ENCODE measurements around the gene BEST1. TPM values are rescaled to one million over a fixed set of nuclear protein-coding genes. Genes with fewer than 3 reads are reported as not detected.
"Not testable (repeated sequence)": the region's sequence is repeated elsewhere in the genome, so short reads cannot be mapped to it uniquely, and the experiment has no call there.

BEST1 gene
- total RNA-seq, 5 donors from 2014 or later (not counting 1 experiment from before 2014, with no cell fraction given), result 0.07 to 0.23 (median 0.13) TPM; not detected in 2

GRCh38 chr11:62002283-62002682, 52.1 kb downstream of the BEST1 start:
- H3K27me3 ChIP-seq (replicated peaks in 1 of 2; ENCODE audit: control insufficient read depth in 2 of 2, extremely low read depth in 1 of 2, insufficient read depth in 2 of 2, low read length in 1 of 2); H3K9me3 ChIP-seq; H3K4me1 ChIP-seq (ENCODE audit: control insufficient read depth in 1 of 2, extremely low read depth in 1 of 2, insufficient read depth in 2 of 2, low read length in 2 of 2); H3K4me1 Mint-ChIP-seq; H3K4me3 Mint-ChIP-seq; DNase-seq; ATAC-seq (replicated peaks in 1 of 4); H3K27ac ChIP-seq (ENCODE audit: low read length); CTCF ChIA-PET; H3K27ac Mint-ChIP-seq; H3K4me3 ChIP-seq (ENCODE audit: control insufficient read depth in 1 of 2, extremely low read depth in 1 of 2, low read length in 1 of 2); POLR2A ChIA-PET; H3K27me3 Mint-ChIP-seq; H3K36me3 ChIP-seq (ENCODE audit: control insufficient read depth in 2 of 2, extremely low read depth in 1 of 2, insufficient read depth in 1 of 2, low read length in 1 of 2): not testable (repeated sequence)
- peaks cover 0 to 13% (median 10%) of the 10 kb centered on the region in 3 donors for H3K9me3 Mint-ChIP-seq
- H3K36me3 Mint-ChIP-seq, result peaks cover 14% of the 10 kb centered on the region
- WGBS (ENCODE audit: insufficient coverage), result 100% methylated on average over 6 of the region's 8 CpGs

- H3K27ac Mint-ChIP-seq, result no peak overlapping the region
- no peaks in the 10 kb centered on the region for H3K4me1 Mint-ChIP-seq
- H3K9me3 Mint-ChIP-seq, result peaks cover 0 to 2% (median 1%) of the 10 kb centered on the region in 3 donors
- H3K27ac ChIP-seq (ENCODE audit: low read length), result no peak overlapping the region
- no peaks in the 10 kb centered on the region for H3K4me1 ChIP-seq (ENCODE audit: control insufficient read depth in 1 of 2, extremely low read depth in 1 of 2, insufficient read depth in 2 of 2, low read length in 2 of 2)
- no peaks in the 10 kb centered on the region for H3K9me3 ChIP-seq
- H3K4me3 Mint-ChIP-seq, result no peak overlapping the region
- 55% methylated on average over 1 of the region's 2 CpGs for WGBS (ENCODE audit: insufficient coverage)
- ATAC-seq (replicated peaks in 1 of 4), result no peak
- peaks cover 0 to 8% of the 10 kb centered on the region in 2 experiments for H3K27me3 ChIP-seq (replicated peaks in 1 of 2; ENCODE audit: control insufficient read depth in 2 of 2, extremely low read depth in 1 of 2, insufficient read depth in 2 of 2, low read length in 1 of 2)
- H3K27me3 Mint-ChIP-seq, result peaks cover 4 to 6% of the 10 kb centered on the region in 2 donors
- DNase-seq, result peak in 1 of 35 experiments; percentile 10
- no peaks in the 10 kb centered on the region for H3K36me3 ChIP-seq (ENCODE audit: control insufficient read depth in 2 of 2, extremely low read depth in 1 of 2, insufficient read depth in 1 of 2, low read length in 1 of 2)
- ChIA-PET CTCF (no interaction called here), POLR2A (interaction anchor here in 1 of 2 donors (0.6 kb wide), 1 partner anchor 67 kb away, joined by 3 read pairs; no protein-coding TSS in a partner anchor)
- H3K4me3 ChIP-seq (ENCODE audit: control insufficient read depth in 1 of 2, extremely low read depth in 1 of 2, low read length in 1 of 2), result no peak overlapping the region
- peaks cover 2% of the 10 kb centered on the region for H3K36me3 Mint-ChIP-seq
Observed at GRCh38 chr11:62004473-62004872, 54.3 kb downstream of the BEST1 start.

DNA sequence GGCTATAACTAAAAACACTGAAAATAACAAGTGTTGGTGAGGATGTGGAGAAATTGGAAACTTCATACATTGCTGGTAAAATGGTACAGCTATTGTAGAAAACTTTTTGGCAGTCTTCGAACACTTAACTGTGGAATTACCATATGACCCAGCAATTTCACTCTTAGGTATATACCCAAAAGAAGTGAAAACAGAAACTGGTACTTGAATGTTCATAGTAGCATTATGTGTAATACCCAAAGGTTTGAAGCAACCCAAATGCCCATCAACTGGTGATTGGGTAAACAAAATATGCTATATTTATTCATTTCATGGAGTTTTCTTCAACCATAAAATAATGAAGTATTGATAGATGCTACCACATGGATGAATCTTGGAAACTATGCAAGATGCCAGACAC, 58.0 kb downstream of the BEST1 start:
- Histone ChIP-seq H3K4me3 (ENCODE audit: control insufficient read depth in 1 of 2, extremely low read depth in 1 of 2, low read length in 1 of 2) (no peak overlapping the region), H3K4me1 (ENCODE audit: control insufficient read depth in 1 of 2, extremely low read depth in 1 of 2, insufficient read depth in 2 of 2, low read length in 2 of 2) (no peaks in the 10 kb centered on the region), H3K27me3 (replicated peaks in 1 of 2; ENCODE audit: control insufficient read depth in 2 of 2, extremely low read depth in 1 of 2, insufficient read depth in 2 of 2, low read length in 1 of 2) (peaks cover 0 to 17% of the 10 kb centered on the region in 2 experiments), H3K36me3 (ENCODE audit: control insufficient read depth in 2 of 2, extremely low read depth in 1 of 2, insufficient read depth in 1 of 2, low read length in 1 of 2) (no peaks in the 10 kb centered on the region), H3K27ac (ENCODE audit: low read length) (no peak overlapping the region), H3K9me3 (no peaks in the 10 kb centered on the region)
- H3K4me3 Mint-ChIP-seq, result no peak overlapping the region
- ChIA-PET CTCF (no interaction called here), POLR2A (interaction anchor here (0.7 kb wide), 2 partner anchors 41 to 74 kb away, joined by 4 to 7 read pairs; no protein-coding TSS in a partner anchor)
- H3K36me3 Mint-ChIP-seq, result no peaks in the 10 kb centered on the region
- DNase-seq (no peak), ATAC-seq (replicated peaks in 1 of 4) (no peak)
- no CpG with 5 or more reads among the region's 1 CpG for WGBS (ENCODE audit: insufficient coverage)
- no peaks in the 10 kb centered on the region for H3K4me1 Mint-ChIP-seq
- H3K27me3 Mint-ChIP-seq, result peaks cover 4 to 6% of the 10 kb centered on the region in 2 donors
- no peaks in the 10 kb centered on the region for H3K9me3 Mint-ChIP-seq
- H3K27ac Mint-ChIP-seq, result no peak overlapping the region

DNA sequence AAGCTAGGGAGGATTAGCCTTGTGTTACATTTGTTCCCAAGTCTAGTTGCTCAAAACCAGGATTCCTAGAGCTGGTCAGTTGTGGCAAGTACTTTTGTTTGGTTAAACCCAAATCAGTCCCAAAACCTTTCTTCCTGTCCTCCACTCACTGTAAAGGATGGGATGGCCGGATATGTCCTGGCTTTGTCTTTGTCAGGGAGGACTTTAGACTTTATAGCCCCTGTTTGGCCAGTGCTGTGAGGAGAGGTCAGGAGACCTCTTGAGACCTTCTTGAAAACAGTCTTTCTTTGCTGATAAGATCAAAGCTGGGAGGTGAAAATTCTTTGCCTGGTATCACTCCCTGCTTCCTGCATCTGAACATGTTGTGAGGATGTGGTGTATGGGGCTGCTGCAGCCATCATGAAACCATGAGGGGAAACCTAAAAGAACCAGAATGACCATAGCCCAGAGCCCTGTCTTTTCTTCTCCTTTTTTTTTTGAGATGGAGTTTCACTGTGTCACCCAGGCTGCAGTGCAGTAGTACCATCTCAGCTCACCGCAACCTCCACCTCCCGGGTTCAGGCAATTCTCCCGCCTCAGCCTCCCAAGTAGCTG, 60.9 kb downstream of the BEST1 start:
- Mint-ChIP-seq H3K4me3 (no peak overlapping the region), H3K27me3 (no peaks in the 10 kb centered on the region), H3K9me3 (no peaks in the 10 kb centered on the region), H3K27ac (no peak overlapping the region), H3K4me1 (no peaks in the 10 kb centered on the region), H3K36me3 (no peaks in the 10 kb centered on the region)
- no CpG with 5 or more reads among the region's 4 CpGs for WGBS (ENCODE audit: insufficient coverage)
- no peak overlapping the region for H3K4me3 ChIP-seq (ENCODE audit: control insufficient read depth in 1 of 2, extremely low read depth in 1 of 2, low read length in 1 of 2)
- CTCF ChIA-PET, result no interaction called here
- peaks cover 0 to 17% of the 10 kb centered on the region in 2 experiments for H3K27me3 ChIP-seq (replicated peaks in 1 of 2; ENCODE audit: control insufficient read depth in 2 of 2, extremely low read depth in 1 of 2, insufficient read depth in 2 of 2, low read length in 1 of 2)
- no peaks in the 10 kb centered on the region for H3K9me3 ChIP-seq
- no peak overlapping the region for H3K27ac ChIP-seq (ENCODE audit: low read length)
- ATAC-seq (replicated peaks in 1 of 4) (no peak), DNase-seq (no peak)
- H3K4me1 ChIP-seq (ENCODE audit: control insufficient read depth in 1 of 2, extremely low read depth in 1 of 2, insufficient read depth in 2 of 2, low read length in 2 of 2), result no peaks in the 10 kb centered on the region
- POLR2A ChIA-PET, result interaction anchor here (0.6 to 0.7 kb wide), 2 partner anchors 14 to 678 kb away, joined by 3 to 4 read pairs; no protein-coding TSS in a partner anchor
- no peaks in the 10 kb centered on the region for H3K36me3 ChIP-seq (ENCODE audit: control insufficient read depth in 2 of 2, extremely low read depth in 1 of 2, insufficient read depth in 1 of 2, low read length in 1 of 2)

DNA sequence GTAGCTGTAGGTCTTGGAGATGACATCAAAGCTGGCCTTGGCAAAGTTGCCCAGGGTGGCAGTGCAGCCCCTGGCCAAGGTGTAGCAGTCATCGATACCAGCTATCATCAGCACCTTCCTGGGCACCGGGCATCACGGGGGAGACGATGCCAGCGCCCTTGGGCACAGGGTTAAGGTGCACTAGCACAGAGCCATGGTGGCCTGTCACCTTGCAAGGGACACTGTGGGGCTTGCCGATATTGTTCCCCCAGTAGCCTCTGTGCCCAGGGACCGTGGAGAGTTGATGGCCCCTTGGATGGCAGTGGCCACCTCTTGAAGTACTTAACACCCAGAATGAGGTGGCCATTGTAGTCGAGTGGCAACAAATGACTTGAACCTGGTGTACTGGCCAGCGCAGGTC, 61.7 kb downstream of the BEST1 start:
- H3K9me3 Mint-ChIP-seq, result no peaks in the 10 kb centered on the region
- DNase-seq (no peak), ATAC-seq (replicated peaks in 1 of 4) (no peak)
- H3K36me3 Mint-ChIP-seq, result no peaks in the 10 kb centered on the region
- Histone ChIP-seq H3K27me3 (replicated peaks in 1 of 2; ENCODE audit: control insufficient read depth in 2 of 2, extremely low read depth in 1 of 2, insufficient read depth in 2 of 2, low read length in 1 of 2) (peaks cover 0 to 16% of the 10 kb centered on the region in 2 experiments), H3K4me3 (ENCODE audit: control insufficient read depth in 1 of 2, extremely low read depth in 1 of 2, low read length in 1 of 2) (no peak overlapping the region), H3K4me1 (ENCODE audit: control insufficient read depth in 1 of 2, extremely low read depth in 1 of 2, insufficient read depth in 2 of 2, low read length in 2 of 2) (no peaks in the 10 kb centered on the region), H3K9me3 (no peaks in the 10 kb centered on the region), H3K27ac (ENCODE audit: low read length) (no peak overlapping the region), H3K36me3 (ENCODE audit: control insufficient read depth in 2 of 2, extremely low read depth in 1 of 2, insufficient read depth in 1 of 2, low read length in 1 of 2) (no peaks in the 10 kb centered on the region)
- no peaks in the 10 kb centered on the region for H3K27me3 Mint-ChIP-seq
- no peak overlapping the region for H3K4me3 Mint-ChIP-seq
- H3K27ac Mint-ChIP-seq, result no peak overlapping the region
- WGBS (ENCODE audit: insufficient coverage), result 96% methylated on average over 9 of the region's 9 CpGs
- H3K4me1 Mint-ChIP-seq, result no peaks in the 10 kb centered on the region
- CTCF ChIA-PET, result no interaction called here
- POLR2A ChIA-PET, result interaction anchor here in 1 of 2 donors (0.6 kb wide), 1 partner anchor 13 kb away, joined by 4 read pairs; no protein-coding TSS in a partner anchor

GRCh38 chr11:62012451-62012831, 62.3 kb downstream of the BEST1 start:
- 75% methylated on average over 3 of the region's 3 CpGs for WGBS (ENCODE audit: insufficient coverage)
- CTCF ChIA-PET, result no interaction called here
- H3K27ac Mint-ChIP-seq, result no peak overlapping the region

More at GRCh38 chr11:62012451-62012831, 62.3 kb downstream of the BEST1 start:
- no peaks in the 10 kb centered on the region for H3K9me3 ChIP-seq
- Mint-ChIP-seq H3K4me3 (no peak overlapping the region), H3K9me3 (no peaks in the 10 kb centered on the region), H3K36me3 (no peaks in the 10 kb centered on the region), H3K27me3 (no peaks in the 10 kb centered on the region), H3K4me1 (no peaks in the 10 kb centered on the region)
- no peak overlapping the region for H3K27ac ChIP-seq (ENCODE audit: low read length)
- DNase-seq (no peak), ATAC-seq (replicated peaks in 1 of 4) (no peak)
- no peaks in the 10 kb centered on the region for H3K36me3 ChIP-seq (ENCODE audit: control insufficient read depth in 2 of 2, extremely low read depth in 1 of 2, insufficient read depth in 1 of 2, low read length in 1 of 2)
- H3K4me1 ChIP-seq (ENCODE audit: control insufficient read depth in 1 of 2, extremely low read depth in 1 of 2, insufficient read depth in 2 of 2, low read length in 2 of 2), result no peaks in the 10 kb centered on the region
- peaks cover 0 to 14% of the 10 kb centered on the region in 2 experiments for H3K27me3 ChIP-seq (replicated peaks in 1 of 2; ENCODE audit: control insufficient read depth in 2 of 2, extremely low read depth in 1 of 2, insufficient read depth in 2 of 2, low read length in 1 of 2)
- H3K4me3 ChIP-seq (ENCODE audit: control insufficient read depth in 1 of 2, extremely low read depth in 1 of 2, low read length in 1 of 2), result no peak overlapping the region
- POLR2A ChIA-PET, result interaction anchor here in 1 of 2 donors (0.6 kb wide), 1 partner anchor 75 kb away, joined by 3 read pairs; no protein-coding TSS in a partner anchor
